Adrenal gland (tissue), 12 donors: ENCODE measurements around the gene FTSJ3. TPM values are rescaled to one million over a fixed set of nuclear protein-coding genes. Genes with fewer than 3 reads are reported as not detected.

ENCODE experiments used
- DNase-seq, 7 donors: peaks; one replicate each; pipeline ENCODE4 v3.0.0-alpha.2; 2019 to 2020
- H3K27ac ChIP-seq, 5 donors: fragments of 200-600 bp; sonication (generic) in 4 of 5; 1 replicate in 3 of 5; 2 replicates in 2 of 5; pipeline versions ENCODE4 v1.5.1 to v1.8.0; 2016 to 2020; ENCODE audit warnings: mild to moderate bottlenecking in 1 of 5
- H3K27me3 ChIP-seq: fragments of 200-600 bp; 2 replicates; pipeline ENCODE4 v1.8.0; 2021
- H3K36me3 ChIP-seq, 2 donors: fragments of 200-600 bp; replicated peaks in 1 of 2; 1 replicate in 1 of 2; 2 replicates in 1 of 2; pipeline versions ENCODE4 v1.5.1 to v1.8.0; 2018 to 2022
- H3K4me1 ChIP-seq, 2 donors: fragments of 200-600 bp; replicated peaks in 1 of 2; 1 replicate in 1 of 2; 2 replicates in 1 of 2; pipeline versions ENCODE4 v1.5.1 to v1.8.0; 2018 to 2021
- H3K4me3 ChIP-seq, 4 donors: fragments of 200-600 bp; sonication (generic) in 3 of 4; one replicate each; pipeline ENCODE4 v1.5.1; 2016 to 2018
- H3K9me3 ChIP-seq, 3 donors: fragments of 200-600 bp; sonication (generic) in 1 of 3; replicated peaks in 1 of 3; 1 replicate in 2 of 3; 2 replicates in 1 of 3; pipeline versions ENCODE4 v1.5.1 to v1.8.0; 2016 to 2021
- POLR2A ChIP-seq, 2 donors: fragments of 450-650 bp; IDR thresholded peaks; one replicate each; pipeline ENCODE4 v1.6.1; 2017; ENCODE audit warnings: antibody characterized with exemption in 2 of 2, mild to moderate bottlenecking in 2 of 2, moderate library complexity in 1 of 2
- WGBS, 4 donors: extraction: QIAGEN DNeasy Blood & Tissue Kit in 2 of 4; methylation state at CpG; one replicate each; pipeline versions ENCODE4 v1.1.5 to v1.1.7; 2013 to 2017; 5-methylcytosine and 5-hydroxymethylcytosine counted together
- intact Hi-C, 2 donors: fragments of 100-400 bp; cut with DNase I; formaldehyde crosslinking; loops; one replicate each; pipeline versions ENCODE4 v1.14.1 to v1.15.0; 2022 to 2023
- polyA plus RNA-seq, 3 donors: library from polyadenylated mRNA; stranded (reverse); fragments of 200-250 nt in 2 of 3; fragments of 350-450 nt in 1 of 3; fragmentation: Illumina TruSeq in 1 of 3; extraction: RNeasy Lipid Tissue Mini Kit (QIAGEN cat#74804) in 1 of 3; gene quantifications; one replicate each; pipeline ENCODE4 v1.2.3, GENCODE V29; 2013 to 2014
- total RNA-seq, 9 donors: library from RNA; depleted of rRNA in 4 of 9; stranded (reverse); fragments of >200 nt in 4 of 9; fragments of 120-200 nt in 1 of 9; fragmentation: NEBNext Ultra II Directional in 1 of 9; extraction: Animal tissue kit (Norgen Biotek cat#: 25700) in 1 of 9; gene quantifications; one replicate each; pipeline versions ENCODE4 v1.1.0 to v1.2.4, GENCODE V29; 2013 to 2023
- TF ChIP-seq, protein P1 (sequence below), 6 experiments: fragments of 450-650 bp in 4 of 6; fragments of 200-600 bp in 2 of 6; sonication (generic) in 1 of 6; IDR thresholded peaks; 1 replicate in 5 of 6; 2 replicates in 1 of 6; pipeline versions ENCODE4 v1.5.1 to v1.8.0; 2016 to 2021; ENCODE audit warnings: antibody characterized with exemption in 6 of 6, mild to moderate bottlenecking in 2 of 6, moderate library complexity in 1 of 6
- donor health status: healthy with polysubstance abuse.
- donor health status: Bipolar disorder and iron deficiency.
- donor health status: DM: yes; HTN: yes; CAD: no.
- donor health status: DM: no; HTN: no; CAD: no.
- donor health status: DM: no; HTN: no; CAD: no.
- donor health status: DM: yes; HTN: yes; CAD: no.

Gene FTSJ3
- total and polyA plus RNA-seq, 12 donors = 19.4 to 56.1 (median 43.2) TPM

- H3K27ac ChIP-seq = peak overlapping the region in 1 of 5 donors; percentile 28
- WGBS, 4 donors = 85 to 92% (median 88%) methylated on average over 5 of the region's 5 CpGs
- intact Hi-C loops = no loop called here
- no peak for TF ChIP-seq POLR2A (IDR thresholded peaks at IDR 0.05)
- TF ChIP-seq, protein P1, sequence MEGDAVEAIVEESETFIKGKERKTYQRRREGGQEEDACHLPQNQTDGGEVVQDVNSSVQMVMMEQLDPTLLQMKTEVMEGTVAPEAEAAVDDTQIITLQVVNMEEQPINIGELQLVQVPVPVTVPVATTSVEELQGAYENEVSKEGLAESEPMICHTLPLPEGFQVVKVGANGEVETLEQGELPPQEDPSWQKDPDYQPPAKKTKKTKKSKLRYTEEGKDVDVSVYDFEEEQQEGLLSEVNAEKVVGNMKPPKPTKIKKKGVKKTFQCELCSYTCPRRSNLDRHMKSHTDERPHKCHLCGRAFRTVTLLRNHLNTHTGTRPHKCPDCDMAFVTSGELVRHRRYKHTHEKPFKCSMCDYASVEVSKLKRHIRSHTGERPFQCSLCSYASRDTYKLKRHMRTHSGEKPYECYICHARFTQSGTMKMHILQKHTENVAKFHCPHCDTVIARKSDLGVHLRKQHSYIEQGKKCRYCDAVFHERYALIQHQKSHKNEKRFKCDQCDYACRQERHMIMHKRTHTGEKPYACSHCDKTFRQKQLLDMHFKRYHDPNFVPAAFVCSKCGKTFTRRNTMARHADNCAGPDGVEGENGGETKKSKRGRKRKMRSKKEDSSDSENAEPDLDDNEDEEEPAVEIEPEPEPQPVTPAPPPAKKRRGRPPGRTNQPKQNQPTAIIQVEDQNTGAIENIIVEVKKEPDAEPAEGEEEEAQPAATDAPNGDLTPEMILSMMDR (IDR thresholded peaks at IDR 0.05) = no peak
- peaks cover 8 to 36% of the 10 kb centered on the region in 2 donors for H3K4me1 ChIP-seq
- no peaks in the 10 kb centered on the region for H3K27me3 ChIP-seq
- H3K9me3 ChIP-seq = no peaks in the 10 kb centered on the region
- H3K4me3 ChIP-seq = no peak overlapping the region
- H3K36me3 ChIP-seq = peaks cover 0 to 70% of the 10 kb centered on the region in 2 donors
- no peak for DNase-seq
These were observed 2.8 kb upstream of the FTSJ3 start for GRCh38 chr17:63830278-63830677.

- intact Hi-C loops = no loop called here
- H3K36me3 ChIP-seq = peaks cover 0 to 70% of the 10 kb centered on the region in 2 donors
- TF ChIP-seq, protein P1 (IDR thresholded peaks at IDR 0.05) = no peak
- TF ChIP-seq POLR2A (IDR thresholded peaks at IDR 0.05) = no peak
- H3K27me3 ChIP-seq = no peaks in the 10 kb centered on the region
- no peak overlapping the region for H3K27ac ChIP-seq
- DNase-seq = no peak
- H3K9me3 ChIP-seq = no peaks in the 10 kb centered on the region
- 88 to 96% (median 91%) methylated on average over 3 of the region's 3 CpGs for WGBS, 4 donors
- peak overlapping the region in 1 of 4 donors; percentile 63 for H3K4me3 ChIP-seq
- H3K4me1 ChIP-seq = peaks cover 8 to 29% of the 10 kb centered on the region in 2 donors
These were observed 1.5 kb upstream of the FTSJ3 start for GRCh38 chr17:63828936-63829335.

DNA sequence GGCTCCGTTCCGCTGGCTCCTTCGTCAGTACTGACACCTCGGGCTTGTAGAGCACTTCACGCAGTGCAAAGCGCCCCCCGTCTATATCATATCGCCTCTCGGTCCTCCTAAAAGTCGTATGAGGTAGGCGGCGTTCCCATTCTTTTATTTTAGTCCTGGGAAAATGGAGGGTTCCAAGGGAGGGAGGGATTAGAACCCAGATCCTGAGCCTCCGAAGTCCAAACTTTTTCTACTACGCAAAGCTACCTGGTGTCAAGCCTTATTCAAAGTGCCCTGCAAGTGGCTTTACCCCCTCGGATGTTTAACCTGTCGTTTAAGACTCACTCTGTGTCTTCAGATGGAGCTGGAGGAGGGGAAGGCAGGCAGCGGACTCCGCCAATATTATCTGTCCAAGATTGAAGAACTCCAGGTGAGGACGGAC lies 348 bp upstream of the FTSJ3 start:
- no peak for TF ChIP-seq POLR2A (IDR thresholded peaks at IDR 0.05)
- TF ChIP-seq, protein P1 (IDR thresholded peaks at IDR 0.05) = no peak
- peaks cover 0 to 70% of the 10 kb centered on the region in 2 donors for H3K36me3 ChIP-seq
- H3K9me3 ChIP-seq = no peaks in the 10 kb centered on the region
- DNase-seq = peak in 2 of 7 donors; percentile 16 to 30
- peaks cover 8 to 29% of the 10 kb centered on the region in 2 donors for H3K4me1 ChIP-seq
- 1% methylated on average over 14 to 19 of the region's 19 CpGs for WGBS, 4 donors
- peak overlapping the region; percentile 63 to 99 (median 74) for H3K4me3 ChIP-seq
- no peaks in the 10 kb centered on the region for H3K27me3 ChIP-seq
- H3K27ac ChIP-seq = peak overlapping the region; percentile 67 to 98 (median 89)
- intact Hi-C loops = no loop called here

DNA sequence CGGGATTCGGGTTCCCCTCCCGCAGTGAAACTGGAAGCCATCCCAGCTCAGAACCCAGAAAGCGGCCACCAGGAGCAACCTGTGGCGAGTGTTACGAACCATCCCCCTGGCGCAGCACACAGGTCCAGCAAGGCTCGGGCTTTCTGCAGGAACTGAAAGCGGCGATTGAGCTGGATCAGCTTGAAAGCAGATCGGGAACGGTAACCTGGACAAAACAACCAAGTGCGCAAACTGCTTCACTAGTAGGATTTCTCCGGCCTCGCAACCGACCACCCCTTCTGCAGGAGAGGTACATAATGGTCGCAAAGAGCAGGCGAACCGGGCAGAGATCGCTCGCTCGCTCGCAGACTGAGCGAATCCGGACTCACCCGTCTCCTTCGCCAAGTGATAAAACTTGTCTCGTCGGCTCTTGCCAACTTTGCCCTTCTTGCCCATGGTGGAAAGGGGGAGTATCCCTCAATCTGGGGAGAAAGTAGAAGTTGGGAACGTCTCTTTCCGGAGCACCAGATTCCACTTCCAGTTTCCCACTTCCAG lies 928 bp downstream of the FTSJ3 start:
- H3K36me3 ChIP-seq = peaks cover 0 to 70% of the 10 kb centered on the region in 2 donors
- 0 to 2% (median 1%) methylated on average over 23 to 31 of the region's 31 CpGs for WGBS, 4 donors
- peak overlapping the region in 4 of 5 donors; percentile 89 to 98 (median 92) for H3K27ac ChIP-seq
- intact Hi-C loops = no loop called here
- DNase-seq = peak in 5 of 7 donors; percentile 26 to 58 (median 49)
- peaks cover 8 to 29% of the 10 kb centered on the region in 2 donors for H3K4me1 ChIP-seq
- no peaks in the 10 kb centered on the region for H3K27me3 ChIP-seq
- TF ChIP-seq POLR2A (IDR thresholded peaks at IDR 0.05) = no peak
- TF ChIP-seq, protein P1 (IDR thresholded peaks at IDR 0.05) = no peak
- no peaks in the 10 kb centered on the region for H3K9me3 ChIP-seq
- H3K4me3 ChIP-seq = peak overlapping the region; percentile 44 to 80 (median 66)
